ENCODE results near the gene SLC22A7.

DNA sequence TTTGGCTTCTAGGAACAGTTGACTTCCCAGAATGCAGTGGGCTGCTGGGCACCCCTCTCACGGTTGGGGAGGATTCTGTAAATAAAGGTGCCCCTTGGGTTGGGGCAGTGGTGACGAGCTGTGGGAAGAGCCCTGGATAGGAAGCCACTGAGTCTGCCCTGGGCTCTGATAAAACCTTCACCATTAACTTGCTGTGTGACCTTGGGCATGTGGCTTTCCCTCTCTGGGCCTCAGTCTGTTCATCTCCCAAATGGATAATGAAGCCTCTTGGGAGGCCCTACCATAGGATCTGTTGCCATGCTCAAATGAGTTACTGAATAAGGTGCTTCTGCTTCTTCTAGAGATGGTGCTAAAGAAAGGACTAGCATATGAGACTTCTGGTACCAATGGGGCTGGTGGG is 6.8 kb downstream of the SLC22A7 start:
- TF ChIP-seq POLR2A (IDR thresholded peaks at IDR 0.05; ENCODE audit: low read depth, low read length) (no peak), POLR2AphosphoS5 (IDR thresholded peaks at IDR 0.05; ENCODE audit: low read depth, low read length) (no peak)
